ENCODE measurements around the gene MTUS2.

- TF ChIP-seq CTCF (conservative IDR thresholded peaks at IDR 0.05 in 1 of 2, IDR thresholded peaks at IDR 0.05 in 1 of 2; ENCODE audit: extremely low read depth in 1 of 2, insufficient read depth in 1 of 2, low read depth in 1 of 2, low read length in 2 of 2) (no peak), EZH2 (IDR thresholded peaks at IDR 0.05; ENCODE audit: borderline replicate concordance, low read length) (no peak)
These were observed 662.4 kb downstream of the MTUS2 start for GRCh38 chr13:29482504-29482903.

Data from mammary epithelial cell (primary cell).